ENCODE measurements around the gene MFRP. TPM values are rescaled to one million over a fixed set of nuclear protein-coding genes. Genes with fewer than 3 reads are reported as not detected.
A peak's percentile ranks its signal among the peaks of the same experiment; 100 is the strongest.

Gene MFRP
- polyA plus RNA-seq, 2 of the 4 experiments (the other 2 are of a cell fraction) = not detected

DNA sequence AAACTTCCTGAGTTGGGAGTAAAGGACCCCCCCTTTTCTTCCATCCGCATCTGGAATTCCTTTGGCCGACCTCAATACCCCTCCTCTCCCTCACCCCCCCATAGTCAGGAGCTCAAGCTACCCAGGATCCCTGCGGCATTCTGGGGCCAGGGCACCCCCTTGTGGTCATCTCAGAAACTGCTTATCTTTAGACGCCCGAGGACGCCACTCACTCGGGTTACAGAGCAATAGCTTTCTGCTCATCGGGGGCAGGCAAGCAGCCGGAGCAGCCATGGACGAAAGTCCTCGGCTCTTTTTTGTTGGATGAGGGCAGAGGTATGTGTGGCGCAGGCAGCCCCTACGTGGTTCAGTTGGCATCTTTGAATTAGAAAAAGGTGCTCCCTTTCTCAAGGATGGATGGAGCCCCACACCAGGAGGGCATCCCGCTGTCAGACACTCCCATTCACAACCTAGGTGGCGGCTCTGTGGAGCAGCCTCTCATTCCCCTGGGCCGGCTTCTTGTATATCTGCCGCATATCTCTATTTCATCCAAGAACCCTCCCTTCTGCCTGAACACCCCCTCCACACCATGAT lies 8.1 kb downstream of the MFRP start:
- H3K4me2 ChIP-seq = peak overlapping the region; percentile 43; the same call in 2 of the 3 replicates
- H3K4me3 ChIP-seq = no peak overlapping the region
- H3K4me1 ChIP-seq = peaks cover 19% of the 10 kb centered on the region
- ChIA-PET POLR2A (interaction anchor here (0.7 to 1.5 kb wide), 4 partner anchors 9 to 244 kb away, joined by 3 to 8 read pairs (median 4); no protein-coding TSS in a partner anchor), CTCF (interaction anchor here (0.5 to 9.5 kb wide), 31 partner anchors 9 to 253 kb away, joined by 3 to 160 read pairs (median 5); partner anchors contain the start of genes CBL, MFRP, NLRX1 and USP2)
- H3K9me3 ChIP-seq = no peaks in the 10 kb centered on the region
- 28% methylated on average over 14 of the region's 17 CpGs for WGBS (ENCODE audit: missing lambda C conversion rate)
- FAIRE-seq (no peak), DNase-seq (ENCODE audit: low read depth in 1 of 2, low spot score in 1 of 2) (peak; percentile 63 to 82), ATAC-seq (peak; percentile 66 to 73)
- TF ChIP-seq ZSCAN20 (CRISPR knock-in tag; IDR thresholded peaks at IDR 0.05) (no peak), RAD21 (conservative IDR thresholded peaks at IDR 0.05 in 1 of 2, IDR thresholded peaks at IDR 0.05 in 1 of 2) (peak; percentile 53 to 62), HOXB5 (CRISPR knock-in tag; IDR thresholded peaks at IDR 0.05) (no peak), SMC3 (IDR thresholded peaks at IDR 0.05) (peak; percentile 51; the same call in 2 of the 3 replicates)
- TF ChIP-seq, protein P1, sequence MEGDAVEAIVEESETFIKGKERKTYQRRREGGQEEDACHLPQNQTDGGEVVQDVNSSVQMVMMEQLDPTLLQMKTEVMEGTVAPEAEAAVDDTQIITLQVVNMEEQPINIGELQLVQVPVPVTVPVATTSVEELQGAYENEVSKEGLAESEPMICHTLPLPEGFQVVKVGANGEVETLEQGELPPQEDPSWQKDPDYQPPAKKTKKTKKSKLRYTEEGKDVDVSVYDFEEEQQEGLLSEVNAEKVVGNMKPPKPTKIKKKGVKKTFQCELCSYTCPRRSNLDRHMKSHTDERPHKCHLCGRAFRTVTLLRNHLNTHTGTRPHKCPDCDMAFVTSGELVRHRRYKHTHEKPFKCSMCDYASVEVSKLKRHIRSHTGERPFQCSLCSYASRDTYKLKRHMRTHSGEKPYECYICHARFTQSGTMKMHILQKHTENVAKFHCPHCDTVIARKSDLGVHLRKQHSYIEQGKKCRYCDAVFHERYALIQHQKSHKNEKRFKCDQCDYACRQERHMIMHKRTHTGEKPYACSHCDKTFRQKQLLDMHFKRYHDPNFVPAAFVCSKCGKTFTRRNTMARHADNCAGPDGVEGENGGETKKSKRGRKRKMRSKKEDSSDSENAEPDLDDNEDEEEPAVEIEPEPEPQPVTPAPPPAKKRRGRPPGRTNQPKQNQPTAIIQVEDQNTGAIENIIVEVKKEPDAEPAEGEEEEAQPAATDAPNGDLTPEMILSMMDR (IDR thresholded peaks at IDR 0.05) = peak; percentile 57
- no peak overlapping the region; a peak in 1 of 6 replicates for H3K27ac ChIP-seq

- Histone ChIP-seq H3K4me3 (no peak overlapping the region), H3K4me2 (peak overlapping the region; percentile 43; the same call in 2 of the 3 replicates), H3K4me1 (peaks cover 19% of the 10 kb centered on the region), H3K27ac (peak overlapping the region in 1 of 2 experiments; percentile 42; a peak in 1 of 6 replicates), H3K9me3 (no peaks in the 10 kb centered on the region)
- peak; percentile 1 to 11; a peak in 3 of 6 replicates for ATAC-seq
- FAIRE-seq = no peak
- 78% methylated on average over 7 of the region's 9 CpGs for WGBS (ENCODE audit: missing lambda C conversion rate)
- ChIA-PET CTCF (interaction anchor here (0.6 to 9.5 kb wide), 29 partner anchors 9 to 252 kb away, joined by 3 to 160 read pairs (median 5); partner anchors contain the start of genes CBL, MFRP, NLRX1 and USP2), POLR2A (interaction anchor here (0.5 to 1.5 kb wide), 5 partner anchors 8 to 427 kb away, joined by 3 to 8 read pairs (median 5); no protein-coding TSS in a partner anchor)
- peak; percentile 25; the same call in 1 of the 2 replicates for TF ChIP-seq USF2 (IDR thresholded peaks at IDR 0.05)
- TF ChIP-seq RARB (CRISPR knock-in tag; IDR thresholded peaks at IDR 0.05) = no peak
- TF ChIP-seq POLR2A (IDR thresholded peaks at IDR 0.05; ENCODE audit: low read length) = no peak
- no peak for TF ChIP-seq HOXB13 (CRISPR knock-in tag; IDR thresholded peaks at IDR 0.05; ENCODE audit: low read depth)
- DNase-seq (ENCODE audit: low read depth in 1 of 2, low spot score in 1 of 2) = no peak
Measured at GRCh38 chr11:119337581-119338317, 8.8 kb downstream of the MFRP start.

GRCh38 chr11:119336744-119337469 lies 9.6 kb downstream of the MFRP start:
- H3K4me1 ChIP-seq = peaks cover 19% of the 10 kb centered on the region
- no peak overlapping the region for H3K27ac ChIP-seq
- H3K9me3 ChIP-seq = no peaks in the 10 kb centered on the region
- POLR2A ChIA-PET = no interaction called here
- CTCF ChIA-PET = interaction anchor here (0.6 to 9.5 kb wide), 11 partner anchors 13 to 234 kb away, joined by 3 to 160 read pairs (median 13); partner anchors contain the start of gene USP2
- FAIRE-seq (no peak), ATAC-seq (no peak), DNase-seq (ENCODE audit: low read depth in 1 of 2, low spot score in 1 of 2) (no peak)
- 83% methylated on average over 9 of the region's 9 CpGs for WGBS (ENCODE audit: missing lambda C conversion rate)
- no peak overlapping the region for H3K4me2 ChIP-seq
- H3K4me3 ChIP-seq = no peak overlapping the region
- TF ChIP-seq, protein P2, sequence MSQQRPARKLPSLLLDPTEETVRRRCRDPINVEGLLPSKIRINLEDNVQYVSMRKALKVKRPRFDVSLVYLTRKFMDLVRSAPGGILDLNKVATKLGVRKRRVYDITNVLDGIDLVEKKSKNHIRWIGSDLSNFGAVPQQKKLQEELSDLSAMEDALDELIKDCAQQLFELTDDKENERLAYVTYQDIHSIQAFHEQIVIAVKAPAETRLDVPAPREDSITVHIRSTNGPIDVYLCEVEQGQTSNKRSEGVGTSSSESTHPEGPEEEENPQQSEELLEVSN (IDR thresholded peaks at IDR 0.05; ENCODE audit: borderline replicate concordance, low read depth) = no peak
- no peak for TF ChIP-seq RAD21 (conservative IDR thresholded peaks at IDR 0.05 in 1 of 2, IDR thresholded peaks at IDR 0.05 in 1 of 2)
- TF ChIP-seq CHD2 (IDR thresholded peaks at IDR 0.05; ENCODE audit: low read length, partially characterized antibody) = no peak
- TF ChIP-seq, protein P3, sequence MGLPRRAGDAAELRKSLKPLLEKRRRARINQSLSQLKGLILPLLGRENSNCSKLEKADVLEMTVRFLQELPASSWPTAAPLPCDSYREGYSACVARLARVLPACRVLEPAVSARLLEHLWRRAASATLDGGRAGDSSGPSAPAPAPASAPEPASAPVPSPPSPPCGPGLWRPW (IDR thresholded peaks at IDR 0.05) = no peak
- no peak for TF ChIP-seq HOXB5 (CRISPR knock-in tag; IDR thresholded peaks at IDR 0.05)
- TF ChIP-seq HOXB13 (CRISPR knock-in tag; IDR thresholded peaks at IDR 0.05; ENCODE audit: low read depth) = no peak
- no peak for TF ChIP-seq GATA3 (IDR thresholded peaks at IDR 0.05; ENCODE audit: borderline replicate concordance)

All from A549 (cell line).